Measurements from ENCODE around the gene ARID5B.

DNA sequence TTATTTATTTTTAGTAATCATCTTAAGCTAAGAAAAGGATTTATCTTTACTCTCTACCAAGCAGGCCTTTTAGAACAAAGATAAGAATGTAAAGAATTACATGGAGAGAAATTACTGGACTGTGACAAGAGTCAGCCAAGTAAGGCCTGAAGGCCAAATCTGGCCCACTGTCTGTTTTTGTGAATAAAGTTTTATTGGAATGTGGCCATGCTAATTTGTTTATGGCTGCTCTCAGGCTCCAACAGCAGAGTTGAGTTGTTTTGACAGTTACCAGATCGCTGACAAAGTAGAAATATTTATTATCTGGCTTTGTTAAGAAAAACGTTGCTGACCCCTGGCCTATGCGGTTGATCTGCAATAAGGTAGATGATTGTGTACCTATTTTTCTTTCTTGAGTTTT, 6.1 kb downstream of the ARID5B start:
- no peak for TF ChIP-seq POLR2AphosphoS5 (IDR thresholded peaks at IDR 0.05; ENCODE audit: low read depth, low read length)
- TF ChIP-seq POLR2A (IDR thresholded peaks at IDR 0.05; ENCODE audit: low read depth, low read length): no peak
- TF ChIP-seq PAX5 (IDR thresholded peaks at IDR 0.05; ENCODE audit: insufficient read depth, low read length, severe bottlenecking): no peak

Data from GM12891 (cell line).